OCI-LY3 (cell line): ENCODE measurements around the gene C16orf89.
"Not testable (repeated sequence)": the region's sequence is repeated elsewhere in the genome, so short reads cannot be mapped to it uniquely, and the experiment has no call there.

ENCODE experiments used
- H2AFZ ChIP-seq: fragments of 200-600, 300-600 bp; shearing (Covaris generic); 2 replicates; pipeline ENCODE4 v1.6.0; 2014; ENCODE audit warnings: antibody characterized with exemption, low read depth, low read length
- H3K27ac ChIP-seq: fragments of 200-600, 300-600 bp; sonication (generic); 2 replicates; pipeline ENCODE4 v1.5.1; 2014; ENCODE audit warnings: mild to moderate bottlenecking, low read length, moderate library complexity, mixed read lengths
- H3K27me3 ChIP-seq: fragments of 200-600, 300-600 bp; sonication (generic); 2 replicates; pipeline ENCODE4 v1.6.1; 2014; ENCODE audit warnings: low read depth, low read length, mixed read lengths
- H3K36me3 ChIP-seq: fragments of 200-600, 300-600 bp; sonication (generic); replicated peaks from 2 replicates; pipeline ENCODE3; 2014; ENCODE audit warnings: low read depth, low read length, mixed read lengths
- H3K4me1 ChIP-seq: fragments of 300-600, 200-600 bp; sonication (generic); 2 replicates; pipeline ENCODE4 v1.6.1; 2014; ENCODE audit warnings: low read length, mixed read lengths
- H3K4me2 ChIP-seq: fragments of 200-600, 300-600 bp; sonication (generic); 2 replicates; pipeline ENCODE4 v1.6.1; 2014; ENCODE audit warnings: low read length, mixed read lengths
- H3K4me3 ChIP-seq: fragments of 300-600, 200-600 bp; sonication (generic); 2 replicates; pipeline ENCODE4 v1.5.1; 2014; ENCODE audit warnings: antibody characterized with exemption, mild to moderate bottlenecking, low read length, moderate library complexity
- H3K79me2 ChIP-seq: fragments of 300-600, 200-600 bp; shearing (Covaris generic); 2 replicates; pipeline ENCODE4 v1.6.1; 2014; ENCODE audit warnings: mild to moderate bottlenecking, low read length, mixed read lengths
- H3K9ac ChIP-seq: fragments of 300-600, 200-600 bp; shearing (Covaris generic); 2 replicates; pipeline ENCODE4 v1.6.0; 2014; ENCODE audit warnings: mild to moderate bottlenecking, low read length, moderate library complexity
- H3K9me3 ChIP-seq: fragments of 200-600, 300-600 bp; shearing (Covaris generic); 2 replicates; pipeline ENCODE4 v1.6.1; 2014; ENCODE audit warnings: low read length, mixed read lengths; ENCODE audit not compliant: insufficient read depth
- H4K20me1 ChIP-seq: fragments of 200-600, 300-600 bp; sonication (generic); 2 replicates; pipeline ENCODE4 v1.6.1; 2016; ENCODE audit warnings: low read length, mixed read lengths; ENCODE audit not compliant: insufficient read depth

The C16orf89 gene

DNA sequence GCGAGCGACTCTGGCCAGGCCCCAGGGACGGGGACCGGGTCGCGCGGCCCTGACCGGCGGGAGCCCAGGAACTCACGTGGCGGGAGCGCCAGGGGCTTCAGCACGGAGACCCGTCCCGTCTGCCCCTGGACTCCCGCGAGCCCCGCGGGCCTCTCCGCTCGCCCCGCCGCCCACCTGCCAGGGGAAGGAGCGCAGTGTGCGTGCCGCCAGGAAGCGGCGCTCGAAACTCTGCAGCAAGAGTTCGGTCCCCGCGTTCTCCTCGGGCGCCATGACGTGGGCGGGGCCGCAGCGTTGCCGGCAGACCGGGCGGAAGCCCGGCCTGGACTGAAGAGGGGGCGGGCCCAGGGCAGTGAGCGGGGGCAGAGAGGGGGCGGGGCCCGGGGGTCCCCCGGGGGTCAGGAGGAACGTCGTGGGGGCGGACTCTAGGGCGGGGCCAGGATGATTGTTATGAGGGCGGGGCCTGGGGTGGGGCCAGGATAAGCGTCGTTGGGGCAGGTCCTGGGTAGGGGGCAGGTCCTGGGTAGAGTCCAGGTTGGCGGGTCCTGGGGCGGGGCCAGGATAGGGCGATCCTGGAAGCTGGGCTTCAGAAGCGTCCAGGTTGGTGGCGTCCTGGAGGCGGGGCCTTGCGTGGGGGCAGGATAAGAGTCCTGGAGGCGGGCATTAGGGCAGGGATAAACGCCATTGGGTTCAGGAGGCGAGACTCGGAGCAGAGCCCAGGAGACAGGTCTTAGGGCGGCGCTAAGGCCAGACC is 31.9 kb upstream of the C16orf89 start, which contains the start of gene EEF2KMT:
Gene EEF2KMT, minus strand, starts transcription at position 326 of the 751 bp plus-strand sequence. Its CDS starts 56 bp downstream, at position 270.
- H2AFZ ChIP-seq = peak within 1 kb of the TSS; percentile 74
- H3K4me3 ChIP-seq = peak within 1 kb of the TSS; percentile 94
- H3K36me3 ChIP-seq = not testable (repeated sequence)

GRCh38 chr16:5097061-5097469 is 31.3 kb upstream of the C16orf89 start:
- H3K4me3 ChIP-seq = peak overlapping the region; percentile 94
- H3K79me2 ChIP-seq, H3K36me3 ChIP-seq, H4K20me1 ChIP-seq, H3K4me1 ChIP-seq, H3K9me3 ChIP-seq, H3K27me3 ChIP-seq: not testable (repeated sequence)
- 0 out of 2 replicates have a peak overlapping the region, but pooled peaks have one; percentile 54 for H2AFZ ChIP-seq
- peak overlapping the region; percentile 30 for H3K27ac ChIP-seq
- H3K9ac ChIP-seq = peak overlapping the region; percentile 80
- peak overlapping the region; percentile 64 for H3K4me2 ChIP-seq

More for the DNA sequence above, 31.9 kb upstream of the C16orf89 start, which contains the start of gene EEF2KMT:
- peak within 1 kb of the TSS; percentile 55 for H3K27ac ChIP-seq
- not testable (repeated sequence) for H3K79me2 ChIP-seq, H3K4me1 ChIP-seq, H3K9me3 ChIP-seq, H4K20me1 ChIP-seq, H3K27me3 ChIP-seq
- H3K4me2 ChIP-seq = peak within 1 kb of the TSS; percentile 77
- H3K9ac ChIP-seq = peak within 1 kb of the TSS; percentile 80

DNA sequence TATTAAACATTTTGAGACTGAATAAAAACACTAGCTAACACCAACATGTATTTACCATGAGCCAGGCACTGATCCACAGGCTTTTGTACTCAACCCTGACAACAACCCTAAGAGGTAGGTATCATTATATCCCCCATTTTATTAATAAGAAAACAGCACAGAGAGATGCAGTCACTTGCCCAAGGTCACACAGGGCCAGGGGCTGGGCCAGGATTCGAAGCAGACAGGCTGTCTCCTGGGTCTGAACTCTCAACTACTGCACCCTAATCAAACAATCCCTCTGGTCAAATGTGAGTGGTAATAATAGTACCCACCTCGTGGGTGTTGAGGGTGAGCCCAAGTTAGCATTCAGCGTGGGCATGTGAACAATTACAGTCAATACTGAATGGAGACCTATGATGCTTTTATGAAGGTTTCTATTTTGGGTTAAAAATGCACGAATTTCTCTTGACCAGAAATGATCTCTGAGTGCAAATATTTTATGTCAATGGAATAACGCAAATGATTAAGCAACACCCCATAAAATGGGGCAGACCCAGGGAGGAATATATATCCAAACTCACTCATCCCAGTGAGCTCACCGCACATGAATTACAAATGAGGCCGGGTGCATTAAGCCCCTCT is 30.8 kb upstream of the C16orf89 start:
- H3K9me3 ChIP-seq, H3K27me3 ChIP-seq, H3K36me3 ChIP-seq, H2AFZ ChIP-seq, H3K4me1 ChIP-seq, H3K79me2 ChIP-seq, H3K27ac ChIP-seq, H4K20me1 ChIP-seq: not testable (repeated sequence)
- Histone ChIP-seq H3K4me3 (peak overlapping the region; percentile 94), H3K9ac (peak overlapping the region; percentile 80), H3K4me2 (peak overlapping the region; percentile 64)

GRCh38 chr16:5095145-5095830 is 29.5 kb upstream of the C16orf89 start:
- not testable (repeated sequence) for H3K9ac ChIP-seq, H3K27ac ChIP-seq, H3K27me3 ChIP-seq, H3K4me3 ChIP-seq, H3K36me3 ChIP-seq, H3K79me2 ChIP-seq, H3K4me2 ChIP-seq, H3K4me1 ChIP-seq, H2AFZ ChIP-seq, H4K20me1 ChIP-seq, H3K9me3 ChIP-seq

- H3K4me2 ChIP-seq, H3K79me2 ChIP-seq, H4K20me1 ChIP-seq, H3K27ac ChIP-seq, H3K4me3 ChIP-seq, H2AFZ ChIP-seq, H3K9ac ChIP-seq, H3K36me3 ChIP-seq, H3K27me3 ChIP-seq, H3K9me3 ChIP-seq, H3K4me1 ChIP-seq: not testable (repeated sequence)
Measured at GRCh38 chr16:5093746-5094145, 28.0 kb upstream of the C16orf89 start.

- not testable (repeated sequence) for H3K36me3 ChIP-seq, H3K9ac ChIP-seq, H3K27ac ChIP-seq, H3K79me2 ChIP-seq, H2AFZ ChIP-seq, H3K27me3 ChIP-seq, H3K4me1 ChIP-seq, H4K20me1 ChIP-seq, H3K4me3 ChIP-seq, H3K9me3 ChIP-seq, H3K4me2 ChIP-seq
Measured at GRCh38 chr16:5093081-5093480, 27.3 kb upstream of the C16orf89 start.

DNA sequence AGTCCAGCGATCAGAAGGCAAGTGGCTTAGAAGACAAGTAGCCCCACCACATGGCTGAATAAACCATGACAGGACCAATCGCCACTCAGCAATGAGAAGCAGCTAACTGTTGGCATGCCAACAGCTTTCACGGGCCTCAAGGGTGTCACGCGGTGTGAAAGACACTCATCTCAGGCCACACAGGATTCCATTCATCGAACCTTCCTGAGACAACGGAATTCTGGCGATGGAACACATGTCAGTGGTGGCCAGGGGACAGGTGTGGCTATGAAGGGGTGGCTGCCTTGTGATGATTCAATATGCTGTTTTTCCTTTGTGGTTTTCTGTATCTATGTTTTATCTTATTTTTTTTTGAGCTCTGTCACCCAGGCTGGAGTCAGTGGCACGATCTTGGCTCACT is 24.8 kb upstream of the C16orf89 start:
- not testable (repeated sequence) for H4K20me1 ChIP-seq, H2AFZ ChIP-seq

DNA sequence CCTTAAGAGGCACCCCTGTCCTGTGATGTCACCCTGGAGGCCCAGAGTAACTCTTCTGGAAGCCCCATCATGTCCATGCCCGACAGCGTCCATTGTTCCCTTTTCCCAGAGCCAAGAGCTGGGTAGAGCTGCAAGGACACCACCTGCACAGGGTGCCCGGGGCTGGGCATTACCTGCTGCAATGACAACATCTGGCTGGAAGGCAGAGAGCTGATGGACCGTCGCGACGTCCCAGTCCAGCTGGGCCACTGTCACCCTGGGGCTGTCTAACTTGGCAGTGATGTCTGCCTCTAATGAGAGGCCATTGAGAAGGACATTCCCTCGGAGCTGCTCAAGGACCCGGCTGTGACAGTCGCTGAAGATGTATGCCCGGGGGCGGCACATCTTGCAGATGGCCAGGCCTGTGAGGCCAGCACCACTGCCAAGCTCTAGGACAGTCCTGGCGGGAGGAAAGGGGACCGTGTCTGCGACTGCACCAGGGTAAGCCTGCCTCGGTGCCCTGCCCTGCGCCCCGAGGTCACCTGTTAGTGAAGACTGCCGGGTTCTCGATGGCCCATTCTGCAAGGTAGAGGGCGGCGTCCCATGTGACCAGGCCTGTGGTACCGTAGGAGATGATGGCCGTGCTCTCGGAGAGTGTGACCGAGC is 24.3 kb upstream of the C16orf89 start:
- H3K4me3 ChIP-seq, H3K27me3 ChIP-seq, H3K4me2 ChIP-seq, H3K36me3 ChIP-seq, H3K4me1 ChIP-seq, H3K79me2 ChIP-seq, H3K9ac ChIP-seq, H4K20me1 ChIP-seq, H2AFZ ChIP-seq, H3K27ac ChIP-seq, H3K9me3 ChIP-seq: not testable (repeated sequence)

More for the DNA sequence above, 24.8 kb upstream of the C16orf89 start:
- H3K9ac ChIP-seq, H3K27me3 ChIP-seq, H3K4me3 ChIP-seq, H3K4me1 ChIP-seq, H3K36me3 ChIP-seq, H3K27ac ChIP-seq, H3K4me2 ChIP-seq, H3K9me3 ChIP-seq, H3K79me2 ChIP-seq: not testable (repeated sequence)

DNA sequence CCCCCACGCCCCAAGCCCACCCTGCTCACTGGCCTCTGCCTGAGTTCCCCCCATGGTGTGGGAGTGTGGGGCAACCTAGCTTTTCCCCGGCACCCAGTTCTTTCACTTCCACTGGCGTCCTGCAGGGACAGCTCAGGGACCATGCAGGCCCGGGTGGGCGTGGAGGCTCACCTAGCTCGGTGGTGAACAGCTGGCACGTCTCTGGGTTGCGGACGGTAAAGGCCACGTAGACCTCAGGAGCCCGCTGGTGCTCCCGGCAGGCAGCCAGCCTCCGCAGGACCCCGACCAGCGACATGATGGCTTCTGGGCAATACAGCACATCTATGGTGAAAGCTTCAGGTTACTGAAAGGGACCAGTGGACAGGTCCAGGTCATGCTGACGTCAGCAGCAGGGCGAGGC is 23.2 kb upstream of the C16orf89 start:
- H3K9me3 ChIP-seq, H3K9ac ChIP-seq, H3K27me3 ChIP-seq, H3K4me1 ChIP-seq, H4K20me1 ChIP-seq, H3K79me2 ChIP-seq, H3K4me3 ChIP-seq, H2AFZ ChIP-seq, H3K36me3 ChIP-seq, H3K27ac ChIP-seq, H3K4me2 ChIP-seq: not testable (repeated sequence)
